ENCODE results near the gene RNF144B. TPM values are rescaled to one million over a fixed set of nuclear protein-coding genes. Genes with fewer than 3 reads are reported as not detected.

RNF144B gene
- polyA plus RNA-seq, 2 of the 4 experiments (the other 2 are of a cell fraction) = 0.36 to 0.49 TPM

GRCh38 chr6:18488004-18488403, 100.9 kb downstream of the RNF144B start:
- POLR2A ChIA-PET = no interaction called here
- H3K4me3 ChIP-seq = no peak overlapping the region
- FAIRE-seq = no peak

More at GRCh38 chr6:18488004-18488403, 100.9 kb downstream of the RNF144B start:
- 83% methylated on average over 2 of the region's 2 CpGs for WGBS (ENCODE audit: missing lambda C conversion rate)
- CTCF ChIA-PET = interaction anchor here (2.8 kb wide), 1 partner anchor 16 kb away, joined by 11 read pairs; no protein-coding TSS in a partner anchor
- ATAC-seq (no peak), DNase-seq (ENCODE audit: low read depth in 1 of 2, low spot score in 1 of 2) (no peak)
- Histone ChIP-seq H3K4me2 (no peak overlapping the region), H3K9me3 (no peaks in the 10 kb centered on the region), H3K4me1 (peaks cover 4% of the 10 kb centered on the region; the same call in 2 of the 3 replicates), H3K27ac (no peak overlapping the region)
- TF ChIP-seq KDM5A (IDR thresholded peaks at IDR 0.05) = no peak
- TF ChIP-seq ELK1 (IDR thresholded peaks at IDR 0.05; ENCODE audit: low read depth, low read length) = no peak
- no peak for TF ChIP-seq CTCF (IDR thresholded peaks at IDR 0.05)
- TF ChIP-seq CBX2 (IDR thresholded peaks at IDR 0.05; ENCODE audit: borderline replicate concordance, low read depth) = no peak
- TF ChIP-seq MAFK (IDR thresholded peaks at IDR 0.05; ENCODE audit: partially characterized antibody) = no peak
- TF ChIP-seq HES2 (IDR thresholded peaks at IDR 0.05) = no peak
- TF ChIP-seq ATOH8 (CRISPR knock-in tag; IDR thresholded peaks at IDR 0.05; ENCODE audit: low read depth) = no peak
- no peak for TF ChIP-seq EHMT2 (IDR thresholded peaks at IDR 0.05; ENCODE audit: low read depth)
- no peak for TF ChIP-seq EP300 (IDR thresholded peaks at IDR 0.05)
- no peak for TF ChIP-seq FOSL2 (IDR thresholded peaks at IDR 0.05)
- no peak for TF ChIP-seq FOSL2 (CRISPR knock-in tag; IDR thresholded peaks at IDR 0.05)
- TF ChIP-seq ZFP36 (IDR thresholded peaks at IDR 0.05; ENCODE audit: borderline replicate concordance, partially characterized antibody) = no peak
- TF ChIP-seq EHF (CRISPR knock-in tag; IDR thresholded peaks at IDR 0.05) = no peak
- TF ChIP-seq REST (IDR thresholded peaks at IDR 0.05) = no peak
- TF ChIP-seq NFE2L2 (conservative IDR thresholded peaks at IDR 0.05; ENCODE audit: low read length) = no peak
